Stimulated activated naive CD8-positive, alpha-beta T cell treated with anti-CD3 and anti-CD28 coated beads, Interleukin-15, Interleukin-2, amounts not matched to agents 100 U/mL and 50 U/mL, for 24 hours (primary cell): Measurements from ENCODE around the gene APIP.

Experiments
- ATAC-seq: fragments of 150-1000 bp; cut with Tn5 transposase; one replicate; pipeline ENCODE4 v1.10.0; 2021
- DNase-seq: peaks from one replicate; pipeline ENCODE4 v3.0.0; 2021

APIP gene

DNA sequence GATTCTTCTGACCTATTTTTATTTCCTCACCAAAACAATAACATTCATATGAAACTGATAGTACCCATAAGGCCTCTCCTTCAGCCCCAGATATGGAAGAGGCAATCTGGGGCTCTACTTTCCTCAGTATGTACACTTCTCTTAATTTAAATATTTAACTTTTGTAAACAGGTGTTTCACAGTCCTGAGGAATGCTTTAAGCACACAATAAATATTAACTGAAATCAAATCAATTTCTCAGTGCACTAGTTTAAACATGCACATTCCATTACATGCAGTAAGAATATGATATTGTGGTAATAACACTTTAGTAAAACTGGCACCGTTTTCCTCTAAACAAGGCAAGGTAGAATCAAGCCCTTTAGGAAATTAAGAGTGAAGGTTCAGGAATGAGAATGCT, 28.9 kb downstream of the APIP start:
- no peak for DNase-seq
- ATAC-seq, result no peak

DNA sequence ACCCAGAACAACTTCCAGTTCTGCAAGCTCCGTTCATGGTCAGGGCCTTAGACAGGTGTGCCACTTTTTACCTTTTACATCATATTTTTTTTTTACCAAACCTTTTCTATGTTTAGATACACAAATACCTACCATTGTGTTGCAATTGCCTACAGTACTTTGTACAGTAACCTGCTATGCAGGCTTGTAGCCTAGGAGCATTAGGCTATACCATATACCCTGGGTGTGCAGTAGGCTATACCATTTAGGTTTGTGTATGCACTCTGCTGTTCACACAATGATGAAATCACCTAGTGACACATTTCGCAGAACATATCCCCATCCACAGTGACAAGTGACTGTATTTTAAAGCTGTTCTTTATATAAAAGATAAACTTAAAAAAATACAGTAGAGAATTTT, 29.6 kb downstream of the APIP start:
- DNase-seq, result no peak
- ATAC-seq, result no peak

DNA sequence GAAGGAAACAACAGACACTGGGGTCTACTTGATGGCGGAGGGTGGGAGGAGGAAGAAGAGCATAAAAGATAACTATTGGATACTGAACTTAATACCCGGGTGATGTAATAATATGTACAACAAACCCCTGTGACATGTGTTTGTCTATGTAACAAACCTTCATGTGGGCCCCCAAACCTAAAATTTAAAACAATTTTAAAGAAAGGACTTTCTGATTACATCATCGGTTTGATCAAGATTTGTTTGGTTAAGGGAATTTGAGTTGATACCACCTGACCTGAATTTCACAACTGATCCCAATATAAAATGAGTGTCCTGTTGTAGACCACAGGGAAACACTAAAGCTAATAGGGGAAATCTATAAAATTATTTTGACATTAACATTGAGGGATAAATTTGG, 34.3 kb downstream of the APIP start:
- DNase-seq (no peak), ATAC-seq (no peak)

DNA sequence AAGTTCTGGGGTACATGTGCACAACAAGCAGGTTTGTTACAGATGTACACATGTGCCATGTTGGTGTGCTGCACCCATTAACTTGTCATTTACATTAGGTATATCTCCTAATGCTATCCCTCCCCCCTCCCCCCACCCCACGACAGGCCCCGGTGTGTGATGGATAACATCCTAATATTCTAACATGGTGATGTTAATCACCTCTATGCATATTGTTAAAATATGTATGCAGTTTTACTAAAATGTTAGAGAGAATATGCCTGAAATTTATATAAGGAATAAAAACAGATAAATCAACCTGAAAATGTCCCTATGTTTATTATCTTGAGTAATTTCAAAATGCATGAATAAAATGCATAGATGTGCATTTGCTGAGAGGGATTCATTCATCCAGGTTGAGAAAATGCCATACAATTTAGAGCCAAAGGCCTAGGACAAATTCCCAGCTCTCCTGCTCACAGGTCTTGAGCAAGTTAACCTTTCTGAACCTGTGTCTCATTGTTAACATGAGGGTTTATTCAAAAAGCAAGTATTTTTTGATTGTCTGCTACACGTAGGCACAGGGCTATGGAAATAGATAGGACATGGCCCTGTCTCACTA, 38.7 kb downstream of the APIP start:
- DNase-seq (no peak), ATAC-seq (no peak)

DNA sequence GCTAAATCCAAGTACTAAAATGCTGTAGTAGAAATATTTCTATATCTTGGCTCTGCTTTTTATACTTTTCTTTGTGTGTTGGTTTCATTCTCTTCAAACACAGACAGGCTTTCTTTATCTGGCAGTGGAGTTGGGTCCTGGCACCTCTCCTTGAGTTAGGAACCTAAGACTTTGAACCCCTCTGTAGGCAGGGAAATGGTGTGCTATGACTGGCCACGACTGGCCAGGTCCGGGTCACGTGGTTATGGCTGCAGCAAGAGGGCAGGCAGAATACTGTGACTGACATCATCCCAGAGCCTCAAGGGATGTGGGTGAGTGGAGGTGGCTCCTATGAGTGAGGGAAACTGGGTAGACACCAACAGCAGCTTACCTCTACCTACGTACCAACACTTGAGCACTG, 42.0 kb downstream of the APIP start:
- DNase-seq (no peak), ATAC-seq (no peak)

DNA sequence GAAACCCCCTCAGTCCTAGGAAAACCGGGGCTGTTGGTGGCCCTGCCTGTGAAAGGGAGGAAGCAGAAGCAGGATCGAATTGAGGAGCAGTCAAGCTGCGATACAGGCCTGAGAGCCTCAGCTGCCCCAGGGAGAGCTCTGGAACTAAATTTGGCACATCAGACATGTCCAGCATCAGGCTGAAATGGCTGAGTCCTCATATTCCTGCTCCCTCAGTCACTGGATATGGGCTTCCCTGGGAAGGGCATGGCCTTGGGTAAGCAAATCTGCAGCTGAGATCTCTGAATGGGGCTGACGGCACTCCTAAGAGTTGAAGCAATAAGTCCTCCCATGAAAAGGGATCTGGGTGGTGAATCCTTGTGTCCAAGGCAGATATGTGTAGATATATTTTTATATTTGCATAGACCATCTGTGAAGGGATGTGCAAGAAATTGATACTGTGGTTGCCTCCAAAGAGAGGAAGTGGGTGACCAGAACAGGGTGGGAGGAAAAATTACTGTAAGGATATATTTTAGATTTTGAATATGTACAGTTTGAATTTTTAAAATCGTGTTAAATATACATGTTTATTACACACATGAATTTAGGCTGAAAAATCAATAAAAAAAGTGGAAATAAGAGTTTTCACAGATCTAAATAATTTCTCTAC, 45.5 kb downstream of the APIP start:
- DNase-seq, result no peak
- no peak for ATAC-seq

DNA sequence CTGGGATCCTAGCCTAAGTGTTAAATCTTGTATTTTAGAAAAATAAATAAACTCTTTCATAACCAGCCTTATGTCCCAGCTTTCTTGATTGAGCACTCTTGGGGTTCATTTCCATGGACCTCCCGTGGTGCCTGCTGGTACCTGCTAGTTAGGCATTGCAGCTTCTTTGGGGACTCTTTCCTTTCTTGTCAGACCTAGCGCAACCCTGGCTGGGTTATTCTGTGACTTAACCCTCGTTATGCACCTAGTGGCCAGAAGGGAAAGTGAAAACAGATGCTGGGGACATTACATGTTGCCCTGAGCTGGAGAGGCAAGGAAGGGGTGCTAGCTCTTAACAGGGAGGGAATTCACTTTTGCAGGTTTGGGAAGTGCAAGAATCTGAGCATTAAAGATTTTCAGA, 46.8 kb downstream of the APIP start:
- ATAC-seq, result no peak
- DNase-seq, result no peak

DNA sequence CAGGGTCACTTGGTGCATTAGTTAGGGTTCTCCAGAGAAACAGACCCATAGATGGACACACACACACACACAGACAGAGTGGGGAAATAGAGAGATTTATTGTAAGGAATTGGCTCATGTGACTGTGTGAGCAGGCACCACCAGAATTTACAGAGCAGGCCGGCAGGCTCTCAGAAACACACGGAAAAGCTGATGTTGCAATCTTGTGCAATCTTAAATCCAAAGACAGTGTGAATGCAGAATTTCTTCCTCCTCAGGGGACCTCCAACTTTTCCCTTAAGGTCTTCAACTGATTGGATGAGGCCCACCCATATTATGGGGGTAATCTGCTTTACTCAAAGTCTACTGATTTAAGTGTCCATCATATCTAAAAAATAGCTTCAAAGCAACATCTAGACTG, 49.8 kb downstream of the APIP start:
- DNase-seq (no peak), ATAC-seq (no peak)

DNA sequence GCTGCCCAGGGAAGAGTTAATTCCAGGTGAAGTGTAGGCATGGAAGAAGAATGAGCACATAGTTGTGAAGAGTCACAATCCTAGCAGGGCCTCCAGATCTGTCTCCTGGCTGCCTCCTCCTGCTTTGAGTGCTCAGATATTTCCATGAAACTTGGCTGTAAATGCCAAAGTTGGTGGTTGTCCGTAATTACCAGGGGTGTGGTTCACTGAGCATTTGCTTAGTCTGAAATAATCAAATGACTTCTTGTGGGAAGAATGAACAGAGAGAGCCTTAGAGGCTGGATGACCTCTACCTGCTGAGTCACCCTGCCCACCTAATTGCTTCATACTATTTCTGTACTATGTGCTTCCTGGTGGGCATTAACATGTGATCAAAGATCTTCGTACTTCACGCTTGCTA, 50.9 kb downstream of the APIP start:
- ATAC-seq (no peak), DNase-seq (no peak)

DNA sequence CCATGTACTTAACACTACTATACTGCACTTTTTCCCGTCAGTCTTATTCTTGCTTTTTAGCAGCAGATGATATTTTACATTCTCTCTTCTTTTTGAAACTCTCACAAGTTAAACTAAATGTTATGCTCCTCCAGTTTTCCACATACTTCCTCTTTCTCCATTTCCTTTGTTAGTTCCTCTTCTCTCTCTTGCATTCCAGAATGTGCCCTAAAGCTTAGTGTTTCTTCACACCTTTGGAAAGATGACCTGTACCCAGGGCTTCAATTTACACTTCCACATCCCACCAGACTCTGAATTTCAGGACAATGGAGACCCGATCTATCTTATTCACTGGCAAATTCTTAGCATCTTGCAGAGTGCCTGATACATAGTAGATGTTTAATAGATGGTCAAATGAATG, 51.8 kb downstream of the APIP start:
- ATAC-seq, result no peak
- no peak for DNase-seq

DNA sequence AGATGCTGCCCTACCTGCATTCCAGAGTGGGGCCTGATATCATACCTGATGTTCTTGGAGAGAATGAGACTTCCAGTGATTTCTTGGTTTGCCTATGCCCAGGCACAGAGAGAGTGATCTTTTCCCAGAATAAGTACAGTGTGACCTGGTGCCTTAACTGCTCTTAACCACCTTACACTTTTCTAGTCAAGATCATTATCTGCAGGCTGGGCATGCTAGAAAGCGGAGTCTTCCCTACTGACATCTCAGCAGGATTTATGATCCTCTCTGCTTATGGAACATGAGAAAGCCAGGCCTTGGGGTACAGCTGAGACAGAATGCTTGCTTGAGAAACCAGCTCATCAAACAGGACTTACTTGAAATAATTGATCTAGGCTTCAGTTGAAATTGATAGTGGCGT, 53.1 kb downstream of the APIP start:
- ATAC-seq, result no peak
- no peak for DNase-seq

DNA sequence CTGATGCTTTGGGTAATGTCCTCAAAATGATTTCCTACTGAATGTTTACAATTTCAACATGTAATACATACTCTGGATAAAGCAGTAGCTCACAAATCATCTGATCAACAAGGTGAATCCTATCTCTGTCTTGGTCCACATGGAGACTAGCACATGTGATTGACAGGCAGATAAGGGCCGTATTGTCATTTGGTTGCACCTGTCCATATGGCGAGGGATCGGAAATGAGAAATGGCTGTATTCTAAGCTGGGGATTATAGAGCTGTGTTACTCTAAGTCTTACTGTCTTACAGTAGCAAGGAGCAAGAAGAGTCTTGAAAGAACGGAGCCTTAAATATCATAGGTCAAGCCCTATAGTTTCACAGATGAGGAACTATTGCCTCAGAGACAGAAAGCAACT, 55.7 kb downstream of the APIP start:
- ATAC-seq (no peak), DNase-seq (no peak)

DNA sequence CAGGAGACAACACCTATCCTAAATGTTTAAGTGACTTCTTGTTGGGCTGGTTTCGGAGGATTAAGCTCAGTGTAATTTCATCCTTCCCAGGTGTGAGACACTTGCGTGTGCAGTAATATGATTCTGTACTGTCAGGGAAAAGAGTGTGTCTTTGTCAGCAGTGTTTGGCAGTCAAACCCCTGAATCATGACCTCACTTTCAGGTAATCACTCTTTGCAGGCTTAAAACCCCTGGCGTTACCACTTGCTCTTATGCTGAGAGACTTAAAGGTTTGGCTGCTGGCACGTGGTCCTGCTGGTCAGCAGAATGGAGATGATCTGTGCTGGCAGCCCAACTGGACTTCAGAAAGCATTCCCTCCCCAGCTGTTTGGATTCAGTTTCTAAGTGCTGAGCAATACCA, 56.1 kb downstream of the APIP start:
- DNase-seq, result no peak
- no peak for ATAC-seq

DNA sequence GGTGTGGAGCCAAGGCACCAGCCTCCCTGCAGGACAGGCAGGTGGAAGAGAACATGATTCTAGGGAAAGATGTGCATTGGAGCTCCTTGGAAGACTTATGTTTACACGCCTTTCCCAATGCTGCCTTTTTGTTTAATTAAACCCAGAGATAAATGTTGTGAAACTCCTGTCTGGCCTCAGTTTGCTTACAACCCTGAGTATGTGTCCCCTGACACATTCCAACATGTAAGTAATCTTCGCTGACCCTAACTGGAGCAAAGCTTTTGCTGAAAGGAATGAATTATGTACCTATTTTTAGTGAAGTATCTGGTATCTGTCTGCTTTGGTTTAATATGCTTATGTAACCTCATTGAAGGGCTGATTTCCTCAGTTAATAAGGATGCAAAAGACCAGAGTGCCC, 56.7 kb downstream of the APIP start:
- DNase-seq, result no peak
- ATAC-seq, result no peak

DNA sequence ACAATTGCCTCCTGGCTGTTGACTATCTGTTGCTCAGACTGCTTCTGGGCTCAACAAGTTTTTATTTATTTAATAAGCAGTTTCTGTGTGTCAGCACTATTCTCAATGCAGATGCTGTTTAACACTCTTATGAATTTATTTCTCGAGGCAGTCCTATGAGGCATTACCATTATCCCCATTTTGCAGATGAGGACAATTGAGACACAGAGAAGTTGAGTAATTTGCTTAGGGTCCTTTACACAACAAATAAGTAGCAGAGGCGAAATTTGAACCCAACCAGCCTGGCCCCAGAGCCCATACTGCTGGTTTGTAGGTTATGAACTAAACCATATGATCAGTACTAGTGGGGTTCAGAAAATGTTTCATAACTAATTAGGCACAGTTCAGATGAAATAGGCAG, 58.7 kb downstream of the APIP start:
- ATAC-seq (no peak), DNase-seq (no peak)

DNA sequence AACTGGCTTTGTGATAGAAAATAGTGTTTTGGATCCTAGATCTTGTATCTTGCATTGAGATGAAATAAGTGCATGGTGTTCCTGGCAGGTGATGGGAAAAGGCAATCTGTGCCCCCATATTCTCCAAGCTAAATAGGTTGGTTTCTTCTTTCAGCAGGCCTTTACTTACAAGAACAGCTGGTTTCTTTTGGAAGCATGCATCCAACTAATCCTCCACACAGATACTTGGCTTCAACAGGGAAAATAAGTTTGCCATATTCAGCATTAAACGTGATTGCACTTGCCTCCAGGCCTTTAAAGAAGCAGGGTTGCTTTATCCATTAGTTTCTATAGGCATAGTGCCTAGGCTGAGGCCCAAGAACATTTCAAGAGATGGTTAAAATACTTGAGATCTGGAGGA, 59.9 kb downstream of the APIP start:
- ATAC-seq (no peak), DNase-seq (no peak)

DNA sequence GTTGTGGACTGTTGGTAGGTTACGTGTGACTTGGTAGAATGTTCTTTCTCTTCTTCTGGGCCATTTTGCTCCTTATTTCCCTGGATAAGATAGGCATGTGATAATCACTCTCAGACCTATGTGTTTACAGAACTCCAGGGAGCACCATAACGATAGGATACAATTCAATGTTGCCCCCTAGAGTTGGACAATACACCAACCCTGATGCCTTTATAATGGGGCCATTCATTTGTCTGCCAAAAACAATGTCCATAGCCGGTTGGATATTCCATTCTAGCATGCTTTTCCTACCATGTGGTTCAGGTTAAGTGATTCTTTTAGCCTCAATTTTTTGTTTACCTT, 60.5 kb downstream of the APIP start:
- no peak for ATAC-seq
- no peak for DNase-seq

DNA sequence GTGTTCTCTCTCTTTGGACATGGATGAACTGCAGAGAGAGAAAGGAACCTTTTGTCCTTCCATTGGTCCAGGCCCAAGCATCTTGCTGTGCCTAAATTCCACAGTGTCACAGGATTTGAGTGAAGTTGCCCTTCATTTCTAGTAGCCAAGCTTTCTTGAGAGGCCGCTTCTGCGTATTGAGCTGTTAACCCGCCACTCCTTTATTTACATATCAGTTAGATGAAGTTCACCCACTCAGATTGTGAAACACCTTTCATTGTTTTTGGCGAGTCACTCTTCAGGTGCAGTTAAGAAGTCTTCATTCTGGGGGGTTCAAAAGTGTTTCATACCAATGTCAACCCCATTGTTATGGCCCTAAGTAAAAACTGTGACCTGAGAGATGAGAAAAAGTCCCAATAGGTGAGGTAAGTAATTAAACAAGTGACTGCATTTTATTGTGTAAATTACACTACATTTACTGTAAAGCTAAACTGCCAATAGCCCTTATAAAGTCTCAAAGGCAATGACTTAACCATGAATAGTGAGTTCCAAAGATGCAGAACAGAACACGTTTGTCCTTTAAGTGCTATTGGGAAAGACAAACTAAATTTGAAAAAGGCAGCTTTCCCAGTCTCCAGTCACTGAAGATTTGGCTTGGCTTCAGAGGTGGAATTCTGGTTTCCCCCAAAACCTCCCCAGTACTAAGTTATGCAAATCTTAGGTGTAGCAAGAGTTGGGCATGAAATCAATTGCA, 61.0 kb downstream of the APIP start:
- no peak for DNase-seq

DNA sequence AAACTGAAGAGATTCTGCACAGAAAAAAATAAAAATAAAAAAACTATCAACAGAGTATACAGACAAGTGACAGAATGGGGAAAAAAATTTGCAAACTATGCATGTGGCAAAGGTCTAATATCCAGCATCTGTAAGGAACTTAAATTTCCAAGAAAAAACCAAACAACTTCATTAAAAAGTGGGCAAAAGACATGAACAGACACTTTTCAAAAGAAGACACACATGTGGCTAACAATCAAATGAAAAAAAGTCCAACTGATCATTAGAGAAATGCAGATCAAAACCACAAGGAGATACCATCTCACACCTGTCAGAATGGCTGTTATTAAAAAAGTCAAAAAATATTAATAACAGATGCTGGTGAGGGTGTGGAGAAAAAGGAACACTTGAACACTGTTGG, 64.3 kb downstream of the APIP start:
- ATAC-seq, result no peak
- no peak for DNase-seq

More for the DNA sequence above, 61.0 kb downstream of the APIP start:
- no peak for ATAC-seq

DNA sequence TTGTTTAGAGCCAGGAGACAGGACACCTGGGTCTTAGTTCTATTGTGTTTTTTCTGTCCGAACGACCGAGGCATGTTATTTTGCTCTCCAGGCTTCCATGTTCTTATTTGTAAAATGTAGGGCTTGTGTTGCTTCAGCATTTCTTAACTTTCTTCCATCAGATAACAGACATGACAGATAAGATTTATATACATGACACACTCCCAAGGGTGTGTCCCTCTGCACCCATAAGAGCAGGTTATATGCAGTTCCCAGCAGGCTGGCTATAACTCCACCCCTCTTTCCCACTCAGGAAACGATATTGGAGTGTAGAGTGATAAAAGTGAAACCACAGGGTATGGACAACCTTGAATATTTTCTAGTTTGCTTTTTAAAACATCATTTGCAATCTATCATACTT, 65.8 kb downstream of the APIP start:
- ATAC-seq (no peak), DNase-seq (no peak)

DNA sequence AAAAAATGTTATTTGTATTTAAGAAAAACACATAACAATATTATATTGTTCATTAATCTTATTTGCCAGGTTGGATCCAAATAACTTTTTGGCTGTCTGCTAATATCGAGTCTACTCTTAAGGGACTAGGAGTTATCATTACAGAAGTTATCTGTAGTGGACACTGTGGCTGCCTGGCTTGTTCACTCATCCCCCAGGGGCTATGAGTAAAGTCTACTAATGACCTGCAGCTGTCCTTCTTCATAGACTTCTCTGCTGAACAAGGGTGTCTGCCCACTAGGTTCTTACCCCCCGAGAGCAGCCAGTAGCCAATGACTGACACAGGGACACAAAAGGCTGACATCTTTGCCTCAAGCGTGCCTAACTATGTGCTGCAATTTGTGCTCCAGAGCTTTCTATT, 69.7 kb downstream of the APIP start:
- DNase-seq (no peak), ATAC-seq (no peak)

DNA sequence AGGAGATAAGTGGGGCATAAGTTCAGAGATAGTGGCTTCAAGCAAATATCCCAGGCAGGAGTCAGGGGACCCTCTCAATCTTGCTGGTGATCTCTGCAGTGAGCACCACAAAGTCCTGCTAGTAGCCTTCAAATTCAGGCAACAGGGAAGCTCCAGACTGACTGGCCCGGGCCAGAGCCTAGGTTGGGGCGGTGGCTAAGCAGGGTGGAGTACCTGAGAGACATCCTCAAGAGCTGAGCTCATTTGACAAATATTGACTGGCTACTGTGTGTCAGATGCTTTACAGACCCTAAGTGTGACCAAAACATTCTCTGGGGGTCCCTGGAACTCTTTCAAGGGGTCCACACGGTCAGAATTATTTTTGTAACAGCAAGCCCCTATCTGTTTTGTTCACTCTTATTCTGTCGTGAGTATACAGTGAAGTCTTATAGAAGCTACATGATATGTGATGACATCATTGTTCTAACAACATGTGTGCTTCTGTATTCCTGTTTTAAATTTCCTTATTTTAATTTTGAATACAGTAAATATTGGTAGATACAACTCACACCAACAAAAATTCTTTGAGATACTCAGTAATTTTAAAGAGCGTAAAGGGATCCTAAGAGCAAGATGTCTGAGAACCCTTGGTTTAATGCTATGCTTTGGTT, 71.6 kb downstream of the APIP start:
- ATAC-seq, result no peak

DNA sequence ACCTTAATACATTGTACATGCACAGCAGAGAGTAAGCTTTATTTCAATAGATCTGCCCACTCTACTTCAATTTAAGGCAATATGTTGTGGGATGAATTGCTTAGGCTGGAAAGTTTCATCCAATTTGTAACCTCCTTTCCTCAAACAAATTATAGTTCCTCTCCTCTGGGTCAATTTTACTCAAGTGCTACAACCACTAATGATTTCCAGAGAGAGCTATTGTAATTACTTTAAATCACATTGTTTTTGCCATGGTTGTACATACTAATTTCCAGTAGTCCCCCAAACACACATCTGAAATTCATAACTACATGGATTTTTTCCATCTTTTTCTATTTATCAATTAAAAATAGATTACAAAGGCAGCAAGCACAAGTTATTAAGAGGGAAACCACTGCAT, 72.9 kb downstream of the APIP start:
- ATAC-seq (no peak), DNase-seq (no peak)

More for the DNA sequence above, 71.6 kb downstream of the APIP start:
- DNase-seq, result no peak
